CMK (cell line): ENCODE results near the gene TP53TG3C.
"Not testable (repeated sequence)": the region's sequence is repeated elsewhere in the genome, so short reads cannot be mapped to it uniquely, and the experiment has no call there.

Experiments used
- DNase-seq: peaks from one replicate; pipeline ENCODE4 v3.0.0-alpha.2; 2010; ENCODE audit warnings: low read depth

TP53TG3C gene, protein sequence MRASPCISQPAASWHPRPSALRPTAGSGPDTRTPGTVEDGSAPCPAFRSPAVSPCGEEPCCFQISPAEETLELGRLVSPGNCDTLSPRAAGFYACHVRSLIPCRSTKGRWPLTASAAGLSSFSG

GRCh38 chr16:33193926-33194325, at the start of gene TP53TG3C:
Gene TP53TG3C (plus strand): TSS chr16:33194226. CDS start chr16:33194294, 68 bp downstream.
- not testable (repeated sequence) for DNase-seq
